Measurements from ENCODE around the gene KBTBD7. TPM values are rescaled to one million over a fixed set of nuclear protein-coding genes. Genes with fewer than 3 reads are reported as not detected.

KBTBD7 gene
- total and polyA plus RNA-seq, 2 donors (not counting 1 experiment from before 2014, with no cell fraction given): 0.73 to 9.2 TPM

- peaks cover 0 to 6% (median 2%) of the 10 kb centered on the region in 3 donors for H3K9me3 ChIP-seq (ENCODE audit: control extremely low read depth in 1 of 3, control insufficient read depth in 2 of 3, insufficient read depth in 1 of 3, low read length in 2 of 3)
- H3K9me3 Mint-ChIP-seq (ENCODE audit: insufficient read depth): peaks cover 5% of the 10 kb centered on the region
- peaks cover 52 to 53% of the 10 kb centered on the region in 2 donors for H3K4me1 ChIP-seq (ENCODE audit: control insufficient read depth in 2 of 2, insufficient read depth in 2 of 2, low read length in 2 of 2)
- DNase-seq: no peak
- TF ChIP-seq EZH2 (IDR thresholded peaks at IDR 0.05; ENCODE audit: borderline replicate concordance, insufficient read depth, low read depth, low read length, poor library complexity, severe bottlenecking) (no peak), CTCF (IDR thresholded peaks at IDR 0.05) (no peak)
- no peak overlapping the region for H3K4me3 ChIP-seq (ENCODE audit: control extremely low read depth in 1 of 5, extremely low read depth in 1 of 5, insufficient read depth in 1 of 5, low read depth in 2 of 5, low read length in 4 of 5)
- intact Hi-C loops (cut with micrococcal nuclease): loop anchor here (10.0 kb wide), 2 partner anchors 212 to 1178 kb away; no protein-coding TSS in a partner anchor
- H2AFZ ChIP-seq (ENCODE audit: insufficient read depth, low read depth, low read length, poor library complexity, severe bottlenecking): no peak overlapping the region
- WGBS (ENCODE audit: insufficient coverage): 83% methylated on average over 1 of the region's 2 CpGs
- no peaks in the 10 kb centered on the region for H4K20me1 ChIP-seq (ENCODE audit: control insufficient read depth, insufficient read depth, low read length, poor library complexity, severe bottlenecking)
- H3K36me3 ChIP-seq (replicated peaks in 1 of 2; ENCODE audit: control extremely low read depth in 1 of 2, control insufficient read depth in 1 of 2, extremely low read depth in 1 of 2, insufficient read depth in 2 of 2, low read length in 1 of 2): no peaks in the 10 kb centered on the region
- H3K27ac Mint-ChIP-seq: no peak overlapping the region
- H3K27me3 Mint-ChIP-seq: no peaks in the 10 kb centered on the region
- H3K27ac ChIP-seq (ENCODE audit: low read length in 2 of 2): no peak overlapping the region
- H3K4me1 Mint-ChIP-seq: peaks cover 62% of the 10 kb centered on the region
- ChIA-PET POLR2A (interaction anchor here (0.7 to 1.2 kb wide), 2 partner anchors 60 to 136 kb away, joined by 4 to 5 read pairs; no protein-coding TSS in a partner anchor), CTCF (interaction anchor here (0.8 to 2.7 kb wide), 4 partner anchors 20 to 142 kb away, joined by 3 to 11 read pairs (median 7); no protein-coding TSS in a partner anchor)
- H3K79me2 ChIP-seq (ENCODE audit: control insufficient read depth, insufficient read depth, low read length): peaks cover 23% of the 10 kb centered on the region
- no peak for ATAC-seq (ENCODE audit: low read depth)
- no peak overlapping the region for H3K9ac ChIP-seq (ENCODE audit: low read length)
- H3K4me3 Mint-ChIP-seq: no peak overlapping the region
- H3K27me3 ChIP-seq (replicated peaks in 1 of 4; ENCODE audit: control extremely low read depth in 1 of 4, control insufficient read depth in 3 of 4, insufficient read depth in 4 of 4, low read length in 3 of 4): no peaks in the 10 kb centered on the region
- no peak overlapping the region for H3K4me2 ChIP-seq (replicated peaks; ENCODE audit: low read depth, low read length, poor library complexity, severe bottlenecking)
Measured at GRCh38 chr13:41196620-41197019, 2.3 kb upstream of the KBTBD7 start.

GRCh38 chr13:41196011-41196410 lies 1.6 kb upstream of the KBTBD7 start:
- H3K4me2 ChIP-seq (replicated peaks; ENCODE audit: low read depth, low read length, poor library complexity, severe bottlenecking): no peak overlapping the region
- CTCF ChIA-PET: interaction anchor here (1.0 to 2.7 kb wide), 3 partner anchors 25 to 141 kb away, joined by 3 to 11 read pairs (median 8); no protein-coding TSS in a partner anchor
- H3K4me3 Mint-ChIP-seq: no peak overlapping the region
- H3K4me3 ChIP-seq (ENCODE audit: control extremely low read depth in 1 of 5, extremely low read depth in 1 of 5, insufficient read depth in 1 of 5, low read depth in 2 of 5, low read length in 4 of 5): no peak overlapping the region
- DNase-seq (no peak), ATAC-seq (ENCODE audit: low read depth) (no peak)
- H3K4me1 Mint-ChIP-seq: peaks cover 58% of the 10 kb centered on the region
- peaks cover 0 to 2% (median 0%) of the 10 kb centered on the region in 3 donors for H3K9me3 ChIP-seq (ENCODE audit: control extremely low read depth in 1 of 3, control insufficient read depth in 2 of 3, insufficient read depth in 1 of 3, low read length in 2 of 3)
- TF ChIP-seq CTCF (IDR thresholded peaks at IDR 0.05) (no peak), EZH2 (IDR thresholded peaks at IDR 0.05; ENCODE audit: borderline replicate concordance, insufficient read depth, low read depth, low read length, poor library complexity, severe bottlenecking) (no peak)
- H4K20me1 ChIP-seq (ENCODE audit: control insufficient read depth, insufficient read depth, low read length, poor library complexity, severe bottlenecking): no peaks in the 10 kb centered on the region
- no peak overlapping the region for H2AFZ ChIP-seq (ENCODE audit: insufficient read depth, low read depth, low read length, poor library complexity, severe bottlenecking)
- no peaks in the 10 kb centered on the region for H3K36me3 ChIP-seq (replicated peaks in 1 of 2; ENCODE audit: control extremely low read depth in 1 of 2, control insufficient read depth in 1 of 2, extremely low read depth in 1 of 2, insufficient read depth in 2 of 2, low read length in 1 of 2)
- H3K27ac ChIP-seq (ENCODE audit: low read length in 2 of 2): no peak overlapping the region
- peaks cover 51 to 52% of the 10 kb centered on the region in 2 donors for H3K4me1 ChIP-seq (ENCODE audit: control insufficient read depth in 2 of 2, insufficient read depth in 2 of 2, low read length in 2 of 2)
- H3K27me3 Mint-ChIP-seq: no peaks in the 10 kb centered on the region
- H3K9me3 Mint-ChIP-seq (ENCODE audit: insufficient read depth): peaks cover 5% of the 10 kb centered on the region
- H3K79me2 ChIP-seq (ENCODE audit: control insufficient read depth, insufficient read depth, low read length): peaks cover 23% of the 10 kb centered on the region
- H3K27ac Mint-ChIP-seq: no peak overlapping the region
- no peaks in the 10 kb centered on the region for H3K27me3 ChIP-seq (replicated peaks in 1 of 4; ENCODE audit: control extremely low read depth in 1 of 4, control insufficient read depth in 3 of 4, insufficient read depth in 4 of 4, low read length in 3 of 4)
- POLR2A ChIA-PET: interaction anchor here (0.7 to 1.2 kb wide), 2 partner anchors 60 to 135 kb away, joined by 4 to 5 read pairs; no protein-coding TSS in a partner anchor
- H3K9ac ChIP-seq (ENCODE audit: low read length): no peak overlapping the region
- intact Hi-C loops (cut with micrococcal nuclease): loop anchor here (10.0 kb wide), 2 partner anchors 211 to 1179 kb away; no protein-coding TSS in a partner anchor

All from B cell (primary cell).